SK-N-SH treated with all-trans-retinoic acid at 6 μM for 48 hours (cell line): ENCODE measurements around the gene SAMHD1.

Experiments used
- ATAC-seq: fragments of 200-7000 bp; cut with Tn5 transposase; 3 replicates; pipeline ENCODE4 v1.9.1; 2020; ENCODE audit warnings: mild to moderate bottlenecking, moderate library complexity
- ARNTL ChIP-seq: fragments of 450-650 bp; formaldehyde crosslinking; IDR thresholded peaks from 2 replicates; pipeline ENCODE4 v1.5.0; 2020; ENCODE audit warnings: low read depth, mild to moderate bottlenecking, moderate library complexity, borderline replicate concordance
- BACH2 ChIP-seq: fragments of 250-450 bp; sonication (Bioruptor Pico); IDR thresholded peaks from 2 replicates; pipeline ENCODE4 v1.9.0; 2021; ENCODE audit warnings: mild to moderate bottlenecking, borderline replicate concordance
- CREB5 ChIP-seq: fragments of 250-450 bp; sonication (Bioruptor Pico); IDR thresholded peaks from 2 replicates; pipeline ENCODE4 v1.5.1; 2020; ENCODE audit warnings: low read depth, mild to moderate bottlenecking, moderate library complexity
- CSDC2 ChIP-seq: fragments of 250-450 bp; sonication (Bioruptor Pico); IDR thresholded peaks from 2 replicates; pipeline ENCODE4 v1.5.0; 2020; ENCODE audit warnings: mild to moderate bottlenecking, moderate library complexity
- CSRNP3 ChIP-seq: fragments of 250-450 bp; sonication (Bioruptor Pico); IDR thresholded peaks from 2 replicates; pipeline ENCODE4 v1.5.1; 2021; ENCODE audit warnings: mild to moderate bottlenecking, moderate library complexity
- ESRRG ChIP-seq: fragments of 250-450 bp; sonication (Bioruptor Pico); IDR thresholded peaks from 2 replicates; pipeline ENCODE4 v1.6.1; 2021; ENCODE audit warnings: mild to moderate bottlenecking
- GLIS3 ChIP-seq: fragments of 250-450 bp; sonication (Bioruptor Pico); IDR thresholded peaks from 2 replicates; pipeline ENCODE4 v1.5.0; 2020; ENCODE audit warnings: mild to moderate bottlenecking, moderate library complexity
- ISL1 ChIP-seq: fragments of 250-450 bp; sonication (Bioruptor Pico); IDR thresholded peaks from 2 replicates; pipeline ENCODE4 v2.1.2; 2022; ENCODE audit warnings: mild to moderate bottlenecking, moderate library complexity
- OSR1 ChIP-seq: fragments of 250-450 bp; sonication (Bioruptor Pico); IDR thresholded peaks from 2 replicates; pipeline ENCODE4 v1.8.0; 2022; ENCODE audit warnings: moderate library complexity, mild to moderate bottlenecking, inconsistent platforms
- POU6F1 ChIP-seq: fragments of 250-450 bp; sonication (Bioruptor Pico); IDR thresholded peaks from 2 replicates; pipeline ENCODE4 v1.8.0; 2021; ENCODE audit warnings: low read depth, mild to moderate bottlenecking, moderate library complexity, borderline replicate concordance
- PPARA ChIP-seq: fragments of 250-450 bp; sonication (Bioruptor Pico); IDR thresholded peaks from 2 replicates; pipeline ENCODE4 v1.5.0; 2020; ENCODE audit warnings: mild to moderate bottlenecking, borderline replicate concordance
- RARB ChIP-seq: fragments of 250-450 bp; sonication (Bioruptor Pico); IDR thresholded peaks from 2 replicates; pipeline ENCODE4 v1.8.0; 2021; ENCODE audit warnings: mild to moderate bottlenecking, moderate library complexity
- TCF4 ChIP-seq: fragments of 250-450 bp; sonication (Bioruptor Pico); IDR thresholded peaks from 2 replicates; pipeline ENCODE4 v1.8.0; 2021; ENCODE audit warnings: mild to moderate bottlenecking, moderate library complexity, borderline replicate concordance
- TOX ChIP-seq: fragments of 250-450 bp; sonication (Bioruptor Pico); IDR thresholded peaks from 2 replicates; pipeline ENCODE4 v1.8.0; 2021; ENCODE audit warnings: mild to moderate bottlenecking, moderate library complexity, borderline replicate concordance
- TSHZ2 ChIP-seq: fragments of 250-450 bp; sonication (Bioruptor Pico); IDR thresholded peaks from 2 replicates; pipeline ENCODE4 v1.5.0; 2020; ENCODE audit warnings: mild to moderate bottlenecking, moderate library complexity
- ZFP3 ChIP-seq: fragments of 250-450 bp; sonication (Bioruptor Pico); IDR thresholded peaks from 2 replicates; pipeline ENCODE4 v1.5.0; 2020; ENCODE audit warnings: mild to moderate bottlenecking, moderate library complexity
- ZFP30 ChIP-seq: fragments of 450-650 bp; formaldehyde crosslinking; IDR thresholded peaks from 2 replicates; pipeline ENCODE4 v1.5.0; 2022; ENCODE audit warnings: mild to moderate bottlenecking, moderate library complexity
- ZNF565 ChIP-seq: fragments of 450-650 bp; formaldehyde crosslinking; conservative IDR thresholded peaks from 2 replicates; pipeline ENCODE4 v1.5.0; 2020; ENCODE audit warnings: low read depth, mild to moderate bottlenecking, moderate library complexity
- ZNF8 ChIP-seq: fragments of 450-650 bp; formaldehyde crosslinking; IDR thresholded peaks from 2 replicates; pipeline ENCODE4 v1.5.0; 2020; ENCODE audit warnings: mild to moderate bottlenecking, moderate library complexity

The SAMHD1 gene

GRCh38 chr20:36855241-36855657, 96.3 kb downstream of the SAMHD1 start:
- TF ChIP-seq ZFP30 (no peak), ARNTL (CRISPR knock-in tag) (no peak), POU6F1 (CRISPR knock-in tag) (no peak), CREB5 (CRISPR knock-in tag) (no peak), CSRNP3 (CRISPR knock-in tag) (no peak), TCF4 (CRISPR knock-in tag) (no peak), RARB (CRISPR knock-in tag) (no peak)
- no peak for ATAC-seq

GRCh38 chr20:36854348-36855240, 96.9 kb downstream of the SAMHD1 start:
- no peak for TF ChIP-seq CSDC2 (CRISPR knock-in tag)
- TF ChIP-seq ARNTL (CRISPR knock-in tag), result no peak
- no peak for TF ChIP-seq ZFP30
- TF ChIP-seq, all 23 proteins: peak for 0
- ATAC-seq, result no peak

- ATAC-seq, result no peak
- TF ChIP-seq ZFP30 (no peak), ZFP3 (CRISPR knock-in tag) (no peak), ARNTL (CRISPR knock-in tag) (no peak)
These were observed 99.3 kb downstream of the SAMHD1 start for GRCh38 chr20:36852187-36852586.

- no peak for ATAC-seq
- TF ChIP-seq ISL1 (no peak), TCF4 (CRISPR knock-in tag) (no peak), TOX (no peak), TSHZ2 (CRISPR knock-in tag) (no peak), CSRNP3 (CRISPR knock-in tag) (no peak), BACH2 (CRISPR knock-in tag) (no peak), ZNF565 (CRISPR knock-in tag) (no peak), GLIS3 (CRISPR knock-in tag) (no peak), ARNTL (CRISPR knock-in tag) (no peak), OSR1 (CRISPR knock-in tag) (no peak), ZFP30 (no peak), POU6F1 (CRISPR knock-in tag) (no peak), ZFP3 (CRISPR knock-in tag) (no peak), ZNF8 (CRISPR knock-in tag) (no peak), PPARA (CRISPR knock-in tag) (no peak), ESRRG (CRISPR knock-in tag) (no peak)
These were observed 100.0 kb downstream of the SAMHD1 start for GRCh38 chr20:36851490-36851889.
